Right lobe of liver (tissue), 6 donors: ENCODE data around the gene IFI27. TPM values are rescaled to one million over a fixed set of nuclear protein-coding genes. Genes with fewer than 3 reads are reported as not detected.

Source experiments
- ATAC-seq, 4 donors: fragments of 200-7000 bp; cut with Tn5 transposase; one replicate each; pipeline ENCODE4 v1.9.1; 2020; ENCODE audit warnings: mild to moderate bottlenecking in 4 of 4, moderate library complexity in 4 of 4
- DNase-seq, 3 donors: peaks; one replicate each; pipeline ENCODE4 v3.0.0-alpha.2; 2020
- H3K27ac ChIP-seq, 3 donors: fragments of 200-600 bp; one replicate each; pipeline ENCODE4 v1.8.0; 2022
- H3K27me3 ChIP-seq, 2 donors: fragments of 200-600 bp; one replicate each; pipeline ENCODE4 v1.8.0; 2022
- H3K36me3 ChIP-seq, 4 donors: fragments of 200-600 bp; sonication (generic) in 1 of 4; one replicate each; pipeline versions ENCODE4 v1.5.1 to v1.8.0; 2017 to 2022; ENCODE audit warnings: control low read depth in 1 of 4
- H3K4me1 ChIP-seq, 4 donors: fragments of 200-600 bp; sonication (generic) in 1 of 4; one replicate each; pipeline versions ENCODE4 v1.5.1 to v1.8.0; 2017 to 2022; ENCODE audit warnings: control low read depth in 1 of 4
- H3K4me3 ChIP-seq, 3 donors: fragments of 200-600 bp; one replicate each; pipeline ENCODE4 v1.8.0; 2022
- H3K9me3 ChIP-seq, 4 donors: fragments of 200-600 bp; sonication (generic) in 1 of 4; one replicate each; pipeline versions ENCODE4 v1.5.1 to v1.8.0; 2017 to 2022; ENCODE audit warnings: control low read depth in 1 of 4
- POLR2A ChIP-seq: fragments of 450-650 bp; IDR thresholded peaks from one replicate; pipeline ENCODE4 v1.6.1; 2017; ENCODE audit warnings: antibody characterized with exemption, mild to moderate bottlenecking
- WGBS: methylation state at CpG from one replicate; pipeline ENCODE4 v1.1.6; 2018; ENCODE audit warnings: low coverage, low lambda C conversion rate; ENCODE audit not compliant: insufficient coverage; ENCODE audit errors: missing lambda C conversion rate; 5-methylcytosine and 5-hydroxymethylcytosine counted together
- intact Hi-C, 2 donors: fragments of 100-400 bp; cut with DNase I; formaldehyde crosslinking; loops; one replicate each; pipeline versions ENCODE4 v1.11.2 to v1.14.1; 2022
- total RNA-seq, 6 experiments: library from RNA; depleted of rRNA in 2 of 6; stranded (reverse); fragments of >200 nt in 2 of 6; fragmentation: NEBNext Ultra II Directional in 3 of 6; extraction: Animal tissue kit (Norgen Biotek cat#: 25700) in 3 of 6; gene quantifications; one replicate each; pipeline versions ENCODE4 v1.1.0 to v1.2.4, GENCODE V29; 2016 to 2023
- TF ChIP-seq, protein P1 (sequence below), 4 donors: fragments of 200-600 bp in 3 of 4; fragments of 450-650 bp in 1 of 4; IDR thresholded peaks; one replicate each; pipeline versions ENCODE4 v1.5.1 to v1.8.0; 2016 to 2022; ENCODE audit warnings: antibody characterized with exemption in 4 of 4, mild to moderate bottlenecking in 2 of 4
- donor health status: DM: no; HTN: yes; CAD: no.
- donor health status: DM: no; HTN: no; CAD: no.
- donor health status: DM: no; HTN: no; CAD: no.
- donor health status: DM: no; HTN: yes; CAD: no.
- donor health status: DM: no; HTN: yes; CAD: no.

IFI27 gene
- total RNA-seq, 6 experiments from 2014 or later = 10.0 to 32.5 (median 16.9) TPM

DNA sequence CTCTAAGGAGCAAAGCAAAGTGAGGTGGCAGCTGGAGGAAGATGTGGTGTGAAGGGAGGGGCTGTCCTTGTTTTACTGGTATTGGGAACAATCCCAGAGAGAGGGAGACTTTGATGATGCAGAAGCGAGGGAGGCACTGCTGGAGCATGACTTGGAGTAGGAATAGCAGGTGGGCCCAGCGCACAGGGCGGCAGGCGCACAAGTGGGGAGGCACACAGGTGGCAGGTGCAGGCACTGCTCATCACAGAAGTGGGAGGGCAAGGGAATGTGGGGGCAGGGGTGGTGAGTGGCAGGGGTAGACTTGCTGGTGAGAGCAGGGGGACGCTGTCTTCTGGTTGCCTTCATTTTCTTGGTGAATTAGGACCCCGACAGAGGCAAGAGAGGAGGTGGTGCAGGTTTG, 11.5 kb upstream of the IFI27 start:
- TF ChIP-seq, protein P1, sequence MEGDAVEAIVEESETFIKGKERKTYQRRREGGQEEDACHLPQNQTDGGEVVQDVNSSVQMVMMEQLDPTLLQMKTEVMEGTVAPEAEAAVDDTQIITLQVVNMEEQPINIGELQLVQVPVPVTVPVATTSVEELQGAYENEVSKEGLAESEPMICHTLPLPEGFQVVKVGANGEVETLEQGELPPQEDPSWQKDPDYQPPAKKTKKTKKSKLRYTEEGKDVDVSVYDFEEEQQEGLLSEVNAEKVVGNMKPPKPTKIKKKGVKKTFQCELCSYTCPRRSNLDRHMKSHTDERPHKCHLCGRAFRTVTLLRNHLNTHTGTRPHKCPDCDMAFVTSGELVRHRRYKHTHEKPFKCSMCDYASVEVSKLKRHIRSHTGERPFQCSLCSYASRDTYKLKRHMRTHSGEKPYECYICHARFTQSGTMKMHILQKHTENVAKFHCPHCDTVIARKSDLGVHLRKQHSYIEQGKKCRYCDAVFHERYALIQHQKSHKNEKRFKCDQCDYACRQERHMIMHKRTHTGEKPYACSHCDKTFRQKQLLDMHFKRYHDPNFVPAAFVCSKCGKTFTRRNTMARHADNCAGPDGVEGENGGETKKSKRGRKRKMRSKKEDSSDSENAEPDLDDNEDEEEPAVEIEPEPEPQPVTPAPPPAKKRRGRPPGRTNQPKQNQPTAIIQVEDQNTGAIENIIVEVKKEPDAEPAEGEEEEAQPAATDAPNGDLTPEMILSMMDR (IDR thresholded peaks at IDR 0.05) = no peak
- TF ChIP-seq POLR2A = no peak
- Histone ChIP-seq H3K27me3 (no peaks in the 10 kb centered on the region), H3K9me3 (no peaks in the 10 kb centered on the region), H3K27ac (no peak overlapping the region), H3K4me1 (no peaks in the 10 kb centered on the region), H3K36me3 (no peaks in the 10 kb centered on the region), H3K4me3 (no peak overlapping the region)
- intact Hi-C loops = no loop called here
- DNase-seq = no peak
- no peak for ATAC-seq
- 70% methylated on average over 5 of the region's 6 CpGs for WGBS

DNA sequence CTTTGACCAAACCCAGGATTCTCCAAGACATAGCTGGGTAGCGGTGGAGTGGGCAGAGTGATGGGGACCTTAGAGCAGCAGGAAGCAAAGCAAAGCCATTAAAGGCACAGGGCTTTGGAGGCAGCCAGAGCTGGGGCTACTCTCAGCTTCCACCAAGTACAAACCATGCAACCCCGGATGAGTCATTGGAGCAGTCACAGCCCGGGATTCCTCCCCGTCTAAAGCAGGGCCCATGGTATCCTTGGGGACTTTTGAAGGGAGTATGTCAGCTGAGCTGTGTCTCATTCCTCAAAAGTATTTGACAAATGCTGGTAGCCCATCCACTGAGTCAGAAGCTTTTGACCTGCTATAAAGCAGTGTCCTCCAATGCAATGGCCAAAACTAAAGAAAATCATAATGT, 9.7 kb upstream of the IFI27 start:
- intact Hi-C loops = no loop called here
- Histone ChIP-seq H3K27me3 (no peaks in the 10 kb centered on the region), H3K27ac (no peak overlapping the region), H3K4me1 (no peaks in the 10 kb centered on the region), H3K36me3 (no peaks in the 10 kb centered on the region), H3K4me3 (no peak overlapping the region), H3K9me3 (no peaks in the 10 kb centered on the region)
- DNase-seq = no peak
- no peak for TF ChIP-seq POLR2A
- TF ChIP-seq, protein P1 (IDR thresholded peaks at IDR 0.05) = no peak
- ATAC-seq = no peak
- WGBS = 60% methylated on average over 3 of the region's 4 CpGs

DNA sequence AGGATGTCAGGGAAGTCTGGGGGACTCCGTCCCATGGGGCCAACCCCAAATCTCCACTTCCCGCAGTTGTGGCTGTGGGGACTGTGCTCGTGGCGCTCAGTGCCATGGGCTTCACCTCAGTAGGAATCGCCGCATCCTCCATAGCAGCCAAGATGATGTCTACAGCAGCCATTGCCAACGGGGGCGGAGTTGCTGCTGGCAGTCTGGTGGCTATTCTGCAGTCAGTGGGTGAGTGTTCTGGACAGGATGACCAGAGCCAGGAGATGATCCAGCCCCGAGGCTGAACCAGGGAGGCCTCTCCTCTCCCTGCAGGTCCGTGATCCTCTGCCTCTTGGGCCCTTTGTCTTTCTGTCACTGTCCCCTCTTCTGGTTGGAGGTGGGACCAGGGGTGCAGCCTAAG, 8.8 kb upstream of the IFI27 start:
- DNase-seq (no peak), ATAC-seq (no peak)
- no peak for TF ChIP-seq POLR2A
- TF ChIP-seq, protein P1 (IDR thresholded peaks at IDR 0.05) = no peak
- Histone ChIP-seq H3K9me3 (no peaks in the 10 kb centered on the region), H3K36me3 (no peaks in the 10 kb centered on the region), H3K4me1 (no peaks in the 10 kb centered on the region), H3K27me3 (no peaks in the 10 kb centered on the region), H3K4me3 (no peak overlapping the region), H3K27ac (no peak overlapping the region)
- intact Hi-C loops = no loop called here
- 92% methylated on average over 4 of the region's 10 CpGs for WGBS

DNA sequence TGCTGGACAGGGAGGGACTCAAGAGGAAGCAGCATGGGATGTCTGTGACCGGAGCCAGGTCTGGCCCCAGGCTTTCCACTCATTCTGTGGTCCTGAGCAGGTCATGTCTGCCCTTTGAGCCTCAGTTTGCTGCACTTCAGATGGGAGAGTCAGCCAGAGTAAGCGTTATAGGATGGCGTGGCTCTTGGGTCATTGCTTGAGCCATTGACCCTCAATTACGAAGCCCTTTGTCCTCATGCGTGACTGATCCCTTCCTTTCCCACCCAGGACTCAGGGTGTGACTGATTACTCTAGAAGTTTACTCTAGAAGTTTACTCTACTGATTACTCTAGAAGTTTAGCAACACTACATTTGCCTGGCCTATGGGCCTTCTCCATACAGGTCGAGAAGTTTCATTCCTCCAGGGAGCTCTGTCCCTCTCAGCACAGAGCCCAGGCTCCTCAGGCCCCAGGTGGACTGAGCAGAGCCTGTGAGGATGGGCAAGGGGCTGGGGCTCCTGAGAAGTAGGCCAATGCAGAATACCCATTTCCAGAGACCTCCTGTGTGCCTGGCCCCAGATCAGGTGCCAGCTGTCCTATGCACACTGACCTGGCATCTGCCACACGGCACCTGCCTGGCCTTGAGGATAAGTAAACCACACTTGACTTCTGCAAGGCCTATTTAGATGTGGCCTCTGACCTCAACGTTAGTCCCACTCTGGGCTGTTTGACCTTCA, 7.6 kb upstream of the IFI27 start:
- no peak for ATAC-seq
- no peak for DNase-seq

More for the DNA sequence above, 7.6 kb upstream of the IFI27 start:
- WGBS = 72% methylated on average over 5 of the region's 8 CpGs
- no peaks in the 10 kb centered on the region for H3K9me3 ChIP-seq
- intact Hi-C loops = no loop called here
- no peaks in the 10 kb centered on the region for H3K27me3 ChIP-seq
- TF ChIP-seq, protein P1 (IDR thresholded peaks at IDR 0.05) = no peak
- TF ChIP-seq POLR2A = no peak
- no peak overlapping the region for H3K4me3 ChIP-seq
- H3K36me3 ChIP-seq = no peaks in the 10 kb centered on the region
- H3K4me1 ChIP-seq = no peaks in the 10 kb centered on the region
- no peak overlapping the region for H3K27ac ChIP-seq
